H1 (cell line): ENCODE results near the gene MOK. TPM values are rescaled to one million over a fixed set of nuclear protein-coding genes. Genes with fewer than 3 reads are reported as not detected.

Experiments used
- CTCF ChIA-PET: fragments of 300-600 bp; sonication (Branson Sonifier 250); formaldehyde crosslinking; loops from one replicate; lab custom pipeline; 2021; ENCODE audit not compliant: partially characterized antibody; lab: Charles Lee
- POLR2A ChIA-PET: fragments of 300-600 bp; sonication (Branson Sonifier 250); formaldehyde crosslinking; loops from one replicate; lab custom pipeline; 2021; ENCODE audit warnings: inconsistent platforms; ENCODE audit not compliant: partially characterized antibody; lab: Charles Lee
- DNase-seq, 2 experiments: peaks; one replicate each; pipeline versions ENCODE4 v3.0.0 to v3.0.0-alpha.2; 2010 to 2022; ENCODE audit warnings: low spot score in 2 of 2, low read depth in 1 of 2, mixed read lengths in 1 of 2
- FAIRE-seq: peaks from 2 replicates; lab custom pipeline; 2011; peaks lifted over from hg19 to GRCh38; lab: Jason Lieb, UNC
- H2AFZ ChIP-seq: 2 replicates; pipeline ENCODE4 v1.8.1; 2012; ENCODE audit warnings: low read length, inconsistent platforms
- H2AK5ac ChIP-seq: 2 replicates; pipeline ENCODE4 v1.6.1; 2013; ENCODE audit warnings: low read depth, low read length
- H2BK120ac ChIP-seq: replicated peaks from 2 replicates; pipeline ENCODE3; 2013; ENCODE audit warnings: low read depth, low read length, inconsistent platforms
- H2BK12ac ChIP-seq: 2 replicates; pipeline ENCODE4 v1.6.1; 2013; ENCODE audit warnings: low read depth, low read length
- H2BK15ac ChIP-seq: 2 replicates; pipeline ENCODE4 v1.6.1; 2013; ENCODE audit warnings: low read length
- H2BK20ac ChIP-seq: 2 replicates; pipeline ENCODE4 v1.6.1; 2013; ENCODE audit warnings: low read length
- H2BK5ac ChIP-seq: 2 replicates; pipeline ENCODE4 v1.6.1; 2013; ENCODE audit warnings: low read depth, low read length
- H3K14ac ChIP-seq: 2 replicates; pipeline ENCODE4 v1.6.1; 2013; ENCODE audit warnings: inconsistent platforms; ENCODE audit not compliant: insufficient read length
- H3K18ac ChIP-seq: 2 replicates; pipeline ENCODE4 v1.6.1; 2013; ENCODE audit warnings: low read length; ENCODE audit errors: extremely low read depth
- H3K23ac ChIP-seq: 2 replicates; pipeline ENCODE4 v1.6.1; 2013; ENCODE audit warnings: inconsistent platforms; ENCODE audit not compliant: insufficient read length
- H3K23me2 ChIP-seq: 2 replicates; pipeline ENCODE4 v1.6.1; 2013; ENCODE audit warnings: low read depth, low read length
- H3K27ac ChIP-seq: 2 replicates; pipeline ENCODE4 v1.6.1; 2011; ENCODE audit warnings: low read depth, low read length, inconsistent platforms
- H3K27me3 ChIP-seq, 4 experiments: replicated peaks in 1 of 4; 1 replicate in 1 of 4; 2 replicates in 3 of 4; pipeline versions ENCODE4 v1.6.1 to v1.8.1; 2011 to 2013; ENCODE audit warnings: low read length in 3 of 4, mild to moderate bottlenecking in 3 of 4, inconsistent platforms in 2 of 4, mixed read lengths in 2 of 4, moderate library complexity in 1 of 4; ENCODE audit not compliant: control insufficient read depth in 3 of 4, insufficient read depth in 3 of 4; ENCODE audit errors: extremely low read depth in 1 of 4
- H3K36me3 ChIP-seq, 4 experiments: 2 replicates each; pipeline versions ENCODE4 v1.6.1 to v1.8.1; 2011 to 2013; ENCODE audit warnings: mild to moderate bottlenecking in 4 of 4, low read length in 3 of 4, moderate library complexity in 2 of 4, control low read depth in 1 of 4, inconsistent platforms in 1 of 4; ENCODE audit not compliant: insufficient read depth in 4 of 4, control insufficient read depth in 2 of 4
- H3K4ac ChIP-seq: replicated peaks from 2 replicates; pipeline ENCODE3; 2013; ENCODE audit warnings: low read length, low read depth, mixed read lengths, inconsistent platforms; ENCODE audit not compliant: insufficient read length
- H3K4me1 ChIP-seq, 4 experiments: replicated peaks in 1 of 4; 1 replicate in 1 of 4; 2 replicates in 3 of 4; pipeline versions ENCODE4 v1.6.1 to v1.8.1; 2011 to 2013; ENCODE audit warnings: low read length in 3 of 4, inconsistent platforms in 2 of 4, mixed read lengths in 1 of 4; ENCODE audit not compliant: insufficient read depth in 4 of 4, control insufficient read depth in 3 of 4
- H3K4me2 ChIP-seq, 2 experiments: 2 replicates each; pipeline versions ENCODE4 v1.6.1 to v1.8.1; 2011 to 2013; ENCODE audit warnings: low read depth in 2 of 2, low read length in 2 of 2, control low read depth in 1 of 2, inconsistent platforms in 1 of 2, mild to moderate bottlenecking in 1 of 2; ENCODE audit not compliant: insufficient read depth in 1 of 2
- H3K4me3 ChIP-seq, 4 experiments: fragments of 200-600, 300-600 bp in 1 of 4; sonication (generic), shearing (Covaris generic), sonication (Bioruptor Twin) in 1 of 4; 2 replicates each; pipeline versions ENCODE4 v1.5.1 to v1.8.1; 2011 to 2016; ENCODE audit warnings: low read length in 4 of 4, low read depth in 3 of 4, control low read depth in 2 of 4, inconsistent platforms in 2 of 4, mild to moderate bottlenecking in 2 of 4, mixed read lengths in 1 of 4, moderate library complexity in 1 of 4; ENCODE audit not compliant: insufficient read depth in 2 of 4; ENCODE audit errors: extremely low read depth in 1 of 4
- H3K56ac ChIP-seq: replicated peaks from 2 replicates; pipeline ENCODE3; 2013; ENCODE audit warnings: low read depth, mild to moderate bottlenecking, mixed read lengths, low read length, inconsistent platforms; ENCODE audit not compliant: insufficient read length
- H3K79me1 ChIP-seq: 2 replicates; pipeline ENCODE4 v1.6.1; 2013; ENCODE audit warnings: low read depth, low read length, control low read depth
- H3K79me2 ChIP-seq, 2 experiments: 2 replicates each; pipeline versions ENCODE4 v1.6.1 to v1.8.1; 2012 to 2013; ENCODE audit warnings: low read length in 2 of 2, mild to moderate bottlenecking in 2 of 2, inconsistent platforms in 1 of 2; ENCODE audit not compliant: insufficient read depth in 2 of 2, control insufficient read depth in 1 of 2
- H3K9ac ChIP-seq, 4 experiments: replicated peaks in 1 of 4; 1 replicate in 1 of 4; 2 replicates in 3 of 4; pipeline versions ENCODE4 v1.6.1 to v1.8.1; 2011 to 2013; ENCODE audit warnings: low read depth in 3 of 4, low read length in 3 of 4, control low read depth in 2 of 4, mild to moderate bottlenecking in 2 of 4, moderate library complexity in 2 of 4, inconsistent platforms in 1 of 4; ENCODE audit errors: extremely low read depth in 1 of 4
- H3K9me3 ChIP-seq, 2 experiments: 2 replicates each; pipeline versions ENCODE4 v1.6.1 to v1.8.1; 2012 to 2013; ENCODE audit warnings: mild to moderate bottlenecking in 2 of 2, moderate library complexity in 2 of 2, control low read depth in 1 of 2, inconsistent platforms in 1 of 2, low read depth in 1 of 2, low read length in 1 of 2, mixed read lengths in 1 of 2; ENCODE audit not compliant: insufficient read depth in 2 of 2
- H4K20me1 ChIP-seq, 2 experiments: replicated peaks in 1 of 2; 2 replicates each; pipeline versions ENCODE3 to v1.8.1; 2011 to 2013; ENCODE audit warnings: inconsistent platforms in 2 of 2, low read length in 2 of 2, mild to moderate bottlenecking in 1 of 2; ENCODE audit not compliant: insufficient read depth in 2 of 2, control insufficient read depth in 1 of 2
- H4K5ac ChIP-seq: 2 replicates; pipeline ENCODE4 v1.6.1; 2013; ENCODE audit warnings: low read length, low read depth, mixed read lengths, inconsistent platforms; ENCODE audit not compliant: insufficient read length
- H4K8ac ChIP-seq: 2 replicates; pipeline ENCODE4 v1.8.0; 2013; ENCODE audit warnings: mild to moderate bottlenecking, moderate library complexity, low read length, inconsistent platforms; ENCODE audit not compliant: insufficient read depth; ENCODE audit errors: extremely low read depth
- H4K91ac ChIP-seq: replicated peaks from 2 replicates; pipeline ENCODE3; 2013; ENCODE audit warnings: low read length, mixed read lengths, inconsistent platforms; ENCODE audit not compliant: insufficient read length
- BACH1 ChIP-seq: IDR thresholded peaks from 2 replicates; pipeline ENCODE4 v1.6.1; 2012; ENCODE audit warnings: low read length, improper control_type of control experiment
- CTBP2 ChIP-seq: IDR thresholded peaks from 2 replicates; pipeline ENCODE4 v1.7.0; 2011; ENCODE audit warnings: borderline replicate concordance, mild to moderate bottlenecking, moderate library complexity, mixed read lengths, low read length; ENCODE audit not compliant: insufficient read depth, insufficient read length
- GABPA ChIP-seq: IDR thresholded peaks from 2 replicates; pipeline ENCODE4 v1.6.1; 2011; ENCODE audit warnings: mild to moderate bottlenecking, low read length, moderate library complexity, borderline replicate concordance; ENCODE audit not compliant: insufficient read depth
- HDAC6 ChIP-seq: IDR thresholded peaks from one replicate; pipeline ENCODE4 v1.7.1; 2012; ENCODE audit warnings: low read depth, mild to moderate bottlenecking, inconsistent platforms, low read length, moderate library complexity
- KDM1A ChIP-seq: fragments of 200-600, 300-600 bp; sonication (generic); IDR thresholded peaks from 2 replicates; pipeline ENCODE4 v1.7.1; 2016; ENCODE audit warnings: mild to moderate bottlenecking, low read length, borderline replicate concordance
- RFX5 ChIP-seq: IDR thresholded peaks from 2 replicates; pipeline ENCODE4 v1.6.1; 2011; ENCODE audit warnings: low read depth, low read length, improper control_type of control experiment, borderline replicate concordance
- SIN3A ChIP-seq, 2 experiments: IDR thresholded peaks in 1 of 2; conservative IDR thresholded peaks in 1 of 2; 2 replicates each; pipeline ENCODE4 v1.6.1; 2011 to 2012; ENCODE audit warnings: low read length in 2 of 2, improper control_type of control experiment in 1 of 2, low read depth in 1 of 2, mild to moderate bottlenecking in 1 of 2
- TCF12 ChIP-seq: IDR thresholded peaks from 2 replicates; pipeline ENCODE4 v1.6.1; 2011; ENCODE audit warnings: low read depth, mild to moderate bottlenecking, low read length
- WGBS, 2 experiments: shearing (Covaris generic) in 1 of 2; methylation state at CpG; one replicate each; pipeline versions ENCODE4 v1.1.6 to v1.1.7; 2013 to 2015; ENCODE audit warnings: low lambda C conversion rate in 2 of 2, mixed read lengths in 2 of 2, inconsistent platforms in 1 of 2, low coverage in 1 of 2, missing lambda C conversion rate in 1 of 2; ENCODE audit not compliant: insufficient replicate concordance in 2 of 2, insufficient coverage in 1 of 2, insufficient read length in 1 of 2; ENCODE audit errors: extremely low coverage in 1 of 2, missing lambda C conversion rate in 1 of 2; 5-methylcytosine and 5-hydroxymethylcytosine counted together
- polyA plus RNA-seq, 7 experiments: library from polyadenylated mRNA; depleted of rRNA in 3 of 7; stranded (reverse) in 5 of 7; unstranded in 2 of 7; fragments of >200 nt in 5 of 7; fragments of 200-250 nt in 2 of 7; gene quantifications; 1 replicate in 5 of 7; 2 replicates in 1 of 7; 4 replicates in 1 of 7; pipeline versions ENCODE4 v1.2.1 to v1.2.3, GENCODE V29; 2011 to 2013; ENCODE audit warnings: missing spikeins in 2 of 7, mixed read lengths in 2 of 7
- total RNA-seq: library from RNA; stranded (reverse); fragmentation: NEBNext Ultra II Directional; extraction: Animal tissue kit (Norgen Biotek cat#: 25700); gene quantifications from 2 replicates; pipeline ENCODE4 v1.2.1, GENCODE V29; 2021

The MOK gene
- total and polyA plus RNA-seq, 2 of the 8 experiments (the other 6 are each of a cell fraction or from before 2014, with no cell fraction given): 2.1 to 2.5 TPM

DNA sequence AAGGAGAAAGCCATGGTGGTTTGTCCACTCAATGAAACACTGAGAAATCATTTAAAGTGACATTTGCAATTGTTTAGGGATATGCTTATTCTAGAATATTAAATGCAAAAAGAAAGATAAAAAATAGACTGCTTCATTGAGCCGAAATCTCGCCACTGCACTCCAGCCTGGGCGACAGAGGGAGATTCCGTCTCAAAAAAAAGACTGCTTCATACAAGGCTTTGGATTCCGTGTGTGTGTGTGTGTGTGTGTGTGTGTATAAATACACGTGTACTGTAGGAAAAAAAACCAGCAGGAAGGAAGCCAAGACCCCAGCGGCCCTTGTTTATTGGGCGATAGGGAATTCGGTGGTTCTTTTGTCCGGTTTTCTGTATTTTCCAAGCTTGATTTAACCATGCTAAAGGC is 11.4 kb upstream of the MOK start:
- no peak overlapping the region for H4K5ac ChIP-seq
- no peak for TF ChIP-seq GABPA
- no peak for TF ChIP-seq TCF12
- no peak for TF ChIP-seq CTBP2
- no peak for TF ChIP-seq KDM1A
- no peak for TF ChIP-seq RFX5
- TF ChIP-seq BACH1: no peak
- TF ChIP-seq SIN3A (conservative IDR thresholded peaks at IDR 0.05 in 1 of 2, IDR thresholded peaks at IDR 0.05 in 1 of 2; ENCODE audit: low read depth in 1 of 2, low read length in 2 of 2): no peak
- TF ChIP-seq HDAC6: no peak
- no peaks in the 10 kb centered on the region; a peak in 1 of 4 replicates for H3K79me2 ChIP-seq

More for the DNA sequence above, 11.4 kb upstream of the MOK start:
- Histone ChIP-seq H3K23ac (no peak overlapping the region), H3K4me3 (peak overlapping the region; percentile 58 to 89 (median 79)), H3K79me1 (no peaks in the 10 kb centered on the region; the same call in 1 of the 2 replicates), H3K36me3 (no peaks in the 10 kb centered on the region), H3K14ac (no peak overlapping the region), H3K9me3 (no peaks in the 10 kb centered on the region), H4K20me1 (no peaks in the 10 kb centered on the region), H3K56ac (no peak overlapping the region), H2BK15ac (peak overlapping the region; percentile 88; the same call in 1 of the 2 replicates), H3K23me2 (peaks cover 19% of the 10 kb centered on the region), H3K4ac (no peak overlapping the region), H4K91ac (no peak overlapping the region), H3K9ac (peak overlapping the region in 2 of 4 experiments; percentile 57; a peak in 3 of 7 replicates), H2AK5ac (no peak overlapping the region), H3K18ac (no peak overlapping the region), H3K27ac (no peak overlapping the region), H3K4me1 (peaks cover 1 to 9% (median 4%) of the 10 kb centered on the region in 4 experiments; a peak in 5 of 7 replicates), H3K27me3 (peaks cover 0 to 14% (median 12%) of the 10 kb centered on the region in 4 experiments; a peak in 5 of 7 replicates), H2BK12ac (no peak overlapping the region), H2BK20ac (no peak overlapping the region), H3K4me2 (peak overlapping the region; percentile 81 to 83), H2BK5ac (no peak overlapping the region), H2BK120ac (no peak overlapping the region), H4K8ac (no peak overlapping the region), H2AFZ (peak overlapping the region; percentile 93)
- WGBS, 2 experiments: 14% methylated on average over 9 of the region's 10 CpGs; no CpG with 5 or more reads in 1 of the 2 experiments
- ChIA-PET CTCF (interaction anchor here (0.6 to 6.8 kb wide), 7 partner anchors 11 to 182 kb away, joined by 3 to 44 read pairs (median 7); partner anchors contain the start of gene MOK), POLR2A (interaction anchor here (0.7 to 2.7 kb wide), 8 partner anchors 10 to 238 kb away, joined by 3 to 14 read pairs (median 4); partner anchors contain the start of gene MOK)
- FAIRE-seq: no peak
- no peak for DNase-seq
